ENCODE data around the gene FAM156A.
"Not testable (repeated sequence)": the region's sequence is repeated elsewhere in the genome, so short reads cannot be mapped to it uniquely, and the experiment has no call there.

The FAM156A gene

GRCh38 chrX:52958113-52958959 is at the start of gene FAM156A:
TSS of gene FAM156A (minus strand) at chrX:52958518. CDS start at chrX:52948588, 9,930 bp downstream.
- DNase-seq; H3K27me3 ChIP-seq (ENCODE audit: insufficient read depth, low read length, poor library complexity); H3K9ac ChIP-seq (ENCODE audit: low read depth, low read length); H4K20me1 ChIP-seq (ENCODE audit: insufficient read depth, low read length); H3K36me3 ChIP-seq (ENCODE audit: insufficient read depth, low read length); H3K4me3 ChIP-seq (ENCODE audit: low read depth in 1 of 2, low read length in 2 of 2); H3K4me1 ChIP-seq (ENCODE audit: insufficient read depth, low read length); H3K9me3 ChIP-seq (ENCODE audit: insufficient read depth, low read length, severe bottlenecking); H3K27ac ChIP-seq (ENCODE audit: low read length); H3K4me2 ChIP-seq (ENCODE audit: insufficient read depth, low read length); H3K79me2 ChIP-seq (ENCODE audit: insufficient read depth, low read length); H2AFZ ChIP-seq (ENCODE audit: low read depth, low read length): not testable (repeated sequence)
- peak; percentile 86 for ATAC-seq (ENCODE audit: insufficient read depth, low read depth)

- H3K9ac ChIP-seq (ENCODE audit: low read depth, low read length): no peak overlapping the region
- no peak overlapping the region for H3K4me2 ChIP-seq (ENCODE audit: insufficient read depth, low read length)
- no peak for ATAC-seq (ENCODE audit: insufficient read depth, low read depth)
- no peaks in the 10 kb centered on the region for H3K79me2 ChIP-seq (ENCODE audit: insufficient read depth, low read length)
- DNase-seq: no peak
- H3K27me3 ChIP-seq (ENCODE audit: insufficient read depth, low read length, poor library complexity): no peaks in the 10 kb centered on the region
- no peak overlapping the region for H2AFZ ChIP-seq (ENCODE audit: low read depth, low read length)
- H3K4me1 ChIP-seq (ENCODE audit: insufficient read depth, low read length): no peaks in the 10 kb centered on the region
- no peaks in the 10 kb centered on the region for H4K20me1 ChIP-seq (ENCODE audit: insufficient read depth, low read length)
- H3K9me3 ChIP-seq (ENCODE audit: insufficient read depth, low read length, severe bottlenecking): no peaks in the 10 kb centered on the region
- no peaks in the 10 kb centered on the region for H3K36me3 ChIP-seq (ENCODE audit: insufficient read depth, low read length)
- no peak overlapping the region for H3K4me3 ChIP-seq (ENCODE audit: low read depth in 1 of 2, low read length in 2 of 2)
- no peak overlapping the region for H3K27ac ChIP-seq (ENCODE audit: low read length)
- TF ChIP-seq CTCF (IDR thresholded peaks at IDR 0.05; ENCODE audit: borderline replicate concordance, extremely low read depth, low read length, poor library complexity, severe bottlenecking): no peak
- no peak for TF ChIP-seq EZH2 (IDR thresholded peaks at IDR 0.05; ENCODE audit: borderline replicate concordance, low read depth, low read length, severe bottlenecking)
Observed at GRCh38 chrX:53005327-53005726, 47.0 kb upstream of the FAM156A start.

- DNase-seq: no peak
- H3K4me2 ChIP-seq (ENCODE audit: insufficient read depth, low read length): no peak overlapping the region
Observed at GRCh38 chrX:53004811-53005210, 46.5 kb upstream of the FAM156A start.

More at GRCh38 chrX:53004811-53005210, 46.5 kb upstream of the FAM156A start:
- Histone ChIP-seq H3K4me3 (ENCODE audit: low read depth in 1 of 2, low read length in 2 of 2) (no peak overlapping the region), H2AFZ (ENCODE audit: low read depth, low read length) (no peak overlapping the region), H3K27ac (ENCODE audit: low read length) (no peak overlapping the region), H3K79me2 (ENCODE audit: insufficient read depth, low read length) (no peaks in the 10 kb centered on the region), H3K9me3 (ENCODE audit: insufficient read depth, low read length, severe bottlenecking) (no peaks in the 10 kb centered on the region), H3K9ac (ENCODE audit: low read depth, low read length) (no peak overlapping the region), H4K20me1 (ENCODE audit: insufficient read depth, low read length) (no peaks in the 10 kb centered on the region), H3K4me1 (ENCODE audit: insufficient read depth, low read length) (no peaks in the 10 kb centered on the region), H3K27me3 (ENCODE audit: insufficient read depth, low read length, poor library complexity) (no peaks in the 10 kb centered on the region), H3K36me3 (ENCODE audit: insufficient read depth, low read length) (no peaks in the 10 kb centered on the region)
- no peak for ATAC-seq (ENCODE audit: insufficient read depth, low read depth)
- TF ChIP-seq EZH2 (IDR thresholded peaks at IDR 0.05; ENCODE audit: borderline replicate concordance, low read depth, low read length, severe bottlenecking): no peak
- no peak for TF ChIP-seq CTCF (IDR thresholded peaks at IDR 0.05; ENCODE audit: borderline replicate concordance, extremely low read depth, low read length, poor library complexity, severe bottlenecking)
